CD4-positive, alpha-beta T cell treated with Interleukin-6 for 4 hours (primary cell): ENCODE measurements around the gene PCLO.

Experiments used
- DNase-seq: peaks from one replicate; pipeline ENCODE4 v3.0.0-alpha.2; 2020; ENCODE audit warnings: mixed read lengths

The PCLO gene, protein sequence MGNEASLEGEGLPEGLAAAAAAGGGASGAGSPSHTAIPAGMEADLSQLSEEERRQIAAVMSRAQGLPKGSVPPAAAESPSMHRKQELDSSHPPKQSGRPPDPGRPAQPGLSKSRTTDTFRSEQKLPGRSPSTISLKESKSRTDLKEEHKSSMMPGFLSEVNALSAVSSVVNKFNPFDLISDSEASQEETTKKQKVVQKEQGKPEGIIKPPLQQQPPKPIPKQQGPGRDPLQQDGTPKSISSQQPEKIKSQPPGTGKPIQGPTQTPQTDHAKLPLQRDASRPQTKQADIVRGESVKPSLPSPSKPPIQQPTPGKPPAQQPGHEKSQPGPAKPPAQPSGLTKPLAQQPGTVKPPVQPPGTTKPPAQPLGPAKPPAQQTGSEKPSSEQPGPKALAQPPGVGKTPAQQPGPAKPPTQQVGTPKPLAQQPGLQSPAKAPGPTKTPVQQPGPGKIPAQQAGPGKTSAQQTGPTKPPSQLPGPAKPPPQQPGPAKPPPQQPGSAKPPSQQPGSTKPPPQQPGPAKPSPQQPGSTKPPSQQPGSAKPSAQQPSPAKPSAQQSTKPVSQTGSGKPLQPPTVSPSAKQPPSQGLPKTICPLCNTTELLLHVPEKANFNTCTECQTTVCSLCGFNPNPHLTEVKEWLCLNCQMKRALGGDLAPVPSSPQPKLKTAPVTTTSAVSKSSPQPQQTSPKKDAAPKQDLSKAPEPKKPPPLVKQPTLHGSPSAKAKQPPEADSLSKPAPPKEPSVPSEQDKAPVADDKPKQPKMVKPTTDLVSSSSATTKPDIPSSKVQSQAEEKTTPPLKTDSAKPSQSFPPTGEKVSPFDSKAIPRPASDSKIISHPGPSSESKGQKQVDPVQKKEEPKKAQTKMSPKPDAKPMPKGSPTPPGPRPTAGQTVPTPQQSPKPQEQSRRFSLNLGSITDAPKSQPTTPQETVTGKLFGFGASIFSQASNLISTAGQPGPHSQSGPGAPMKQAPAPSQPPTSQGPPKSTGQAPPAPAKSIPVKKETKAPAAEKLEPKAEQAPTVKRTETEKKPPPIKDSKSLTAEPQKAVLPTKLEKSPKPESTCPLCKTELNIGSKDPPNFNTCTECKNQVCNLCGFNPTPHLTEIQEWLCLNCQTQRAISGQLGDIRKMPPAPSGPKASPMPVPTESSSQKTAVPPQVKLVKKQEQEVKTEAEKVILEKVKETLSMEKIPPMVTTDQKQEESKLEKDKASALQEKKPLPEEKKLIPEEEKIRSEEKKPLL (N-terminal part only)

DNA sequence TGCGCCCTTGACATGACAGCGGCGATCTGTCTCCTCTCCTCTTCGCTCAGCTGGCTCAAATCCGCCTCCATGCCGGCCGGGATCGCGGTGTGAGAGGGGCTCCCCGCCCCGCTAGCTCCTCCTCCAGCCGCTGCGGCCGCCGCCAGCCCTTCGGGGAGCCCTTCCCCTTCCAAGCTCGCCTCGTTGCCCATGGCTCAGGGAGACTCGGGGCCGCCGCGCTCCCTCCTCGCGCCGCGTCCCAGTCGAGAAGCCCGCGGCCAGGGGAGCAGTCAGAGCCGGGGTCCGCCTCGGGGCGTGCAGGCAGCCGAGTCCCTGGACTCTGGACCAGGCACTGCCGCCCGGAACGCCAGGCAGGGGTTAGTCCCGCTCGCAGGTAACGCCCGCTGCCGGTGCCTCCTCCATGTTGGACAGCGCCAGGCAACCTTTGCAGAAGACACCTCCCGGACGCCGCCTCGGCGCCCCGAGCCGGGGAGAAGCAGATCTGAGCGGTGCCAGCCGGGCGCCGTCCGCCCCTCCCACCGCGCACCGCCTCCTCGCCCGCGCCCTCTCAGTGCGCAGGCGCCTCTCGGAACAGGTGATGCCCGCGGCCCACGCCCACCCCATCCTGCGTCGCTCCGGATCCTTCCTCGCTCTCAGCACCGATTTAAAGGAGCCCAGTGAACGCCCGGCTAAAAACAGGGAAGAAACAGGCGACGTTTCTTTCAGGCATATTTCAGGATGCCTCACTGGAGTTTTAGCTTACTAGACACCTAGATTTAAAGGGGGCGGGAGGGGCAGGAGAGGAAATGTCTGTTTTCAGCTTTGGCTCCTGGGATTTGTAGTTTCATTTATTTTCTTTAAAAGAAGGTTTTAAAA lies at the start of gene PCLO:
Gene PCLO, minus strand, starts transcription at position 483 of the 855 bp plus-strand sequence. Its CDS starts 292 bp downstream, at position 191.
- peak; percentile 7 for DNase-seq

DNA sequence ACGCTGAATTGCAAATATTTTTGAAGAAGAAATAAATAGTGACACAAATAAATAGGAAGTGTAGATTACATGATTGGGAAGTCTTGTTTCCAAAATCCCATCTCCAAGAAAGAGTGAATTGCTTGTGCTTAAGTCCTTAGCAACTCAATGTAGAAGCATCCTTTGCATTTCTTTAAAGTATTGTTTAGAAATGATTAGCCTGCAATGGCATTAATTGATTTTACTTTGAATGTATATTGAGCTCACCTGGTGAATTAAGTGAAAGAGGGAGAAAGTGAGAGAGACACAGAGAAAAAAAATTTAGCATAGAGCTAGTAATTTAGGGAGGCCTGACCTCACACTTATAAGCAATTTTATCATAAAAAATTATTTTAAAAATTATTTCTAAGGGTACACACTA lies 49.0 kb upstream of the PCLO start:
- no peak for DNase-seq

DNA sequence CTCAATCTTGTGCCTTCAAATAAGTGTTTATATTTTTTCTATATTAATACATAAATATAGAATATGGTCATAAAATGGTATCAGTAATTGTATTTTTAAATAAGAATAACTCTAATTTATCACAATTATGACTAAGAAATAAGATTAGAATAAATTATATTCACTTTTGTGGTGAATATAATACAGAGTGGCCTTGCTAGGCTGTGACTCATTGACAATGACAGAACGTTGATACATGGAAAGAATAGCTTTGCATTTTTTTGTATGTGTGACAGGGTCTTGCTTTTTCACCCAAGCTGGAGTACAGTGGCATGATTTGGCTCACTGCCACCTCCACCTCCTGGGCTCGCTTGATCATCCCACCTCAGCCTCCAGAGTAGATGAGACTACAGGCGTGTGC lies 47.8 kb upstream of the PCLO start:
- DNase-seq = no peak

DNA sequence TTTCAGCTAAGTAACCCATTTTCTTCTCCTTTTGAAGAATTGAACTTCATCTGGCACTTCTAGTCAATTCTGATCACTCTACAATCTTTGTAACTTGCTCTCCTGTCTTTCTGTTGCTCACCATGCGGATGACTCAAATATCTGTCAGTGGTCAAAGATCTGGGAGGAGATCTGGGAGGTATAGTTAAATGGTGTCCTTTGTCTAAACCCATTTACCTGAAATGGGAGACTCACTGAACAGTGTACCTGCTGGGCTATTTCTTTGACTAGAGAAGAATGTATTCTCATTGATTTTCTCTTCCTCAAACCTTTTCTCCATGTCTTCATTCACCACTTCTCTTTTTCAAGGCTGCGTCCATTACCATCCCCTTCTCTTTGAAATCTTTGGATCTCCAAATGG lies 42.0 kb upstream of the PCLO start:
- no peak for DNase-seq

DNA sequence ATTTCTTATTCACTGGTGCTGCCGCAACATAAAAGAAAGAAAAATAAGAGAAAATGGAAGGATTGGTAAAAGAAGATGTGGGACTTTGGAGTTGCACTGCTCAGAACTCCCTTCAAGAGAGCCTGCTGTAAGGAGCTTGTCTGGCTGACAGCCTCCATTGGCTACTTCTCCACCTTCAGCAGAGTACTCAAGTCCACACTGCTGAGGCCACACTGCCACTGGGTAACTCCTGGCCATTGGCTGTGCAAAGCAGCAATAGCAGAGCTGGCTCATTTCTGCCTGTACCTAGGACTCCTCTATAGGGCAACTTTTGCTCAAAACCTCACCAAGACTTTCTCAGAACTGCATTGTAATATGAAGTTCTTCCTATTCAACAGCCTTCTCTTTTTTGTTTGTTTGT lies 38.7 kb upstream of the PCLO start:
- DNase-seq = no peak

DNA sequence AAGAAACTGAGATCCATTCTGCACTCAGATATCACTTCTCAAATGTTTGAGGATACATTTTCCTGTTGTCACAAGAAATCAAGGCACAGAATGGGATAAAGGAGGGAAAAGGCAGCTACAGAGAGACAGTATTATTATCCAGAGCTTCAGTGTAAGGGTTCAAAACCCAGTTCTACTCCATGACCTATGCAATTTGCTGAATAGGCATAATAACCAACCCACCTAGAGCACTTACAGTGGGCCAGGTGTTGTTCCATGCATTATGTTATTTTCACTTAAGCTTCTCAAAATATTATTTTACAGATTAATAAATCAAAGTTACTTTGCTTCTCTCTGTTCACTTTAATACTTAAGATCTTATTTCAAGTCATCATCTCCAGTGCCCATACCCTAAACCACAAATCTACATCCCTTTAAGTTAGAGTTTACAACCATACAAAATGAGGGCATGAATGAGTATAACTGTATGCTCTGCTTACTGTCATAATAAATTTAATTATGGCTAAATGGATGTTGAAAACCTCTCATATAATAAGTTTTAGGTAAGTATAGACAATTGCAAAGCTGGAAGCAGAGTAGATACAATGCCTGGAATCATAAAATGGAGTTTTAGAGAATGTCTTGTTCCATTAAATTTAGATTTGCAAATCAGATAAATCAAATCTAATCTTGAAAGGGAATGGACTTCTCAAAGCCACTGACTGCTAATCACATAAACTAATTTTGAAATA lies 28.1 kb upstream of the PCLO start:
- DNase-seq = no peak

DNA sequence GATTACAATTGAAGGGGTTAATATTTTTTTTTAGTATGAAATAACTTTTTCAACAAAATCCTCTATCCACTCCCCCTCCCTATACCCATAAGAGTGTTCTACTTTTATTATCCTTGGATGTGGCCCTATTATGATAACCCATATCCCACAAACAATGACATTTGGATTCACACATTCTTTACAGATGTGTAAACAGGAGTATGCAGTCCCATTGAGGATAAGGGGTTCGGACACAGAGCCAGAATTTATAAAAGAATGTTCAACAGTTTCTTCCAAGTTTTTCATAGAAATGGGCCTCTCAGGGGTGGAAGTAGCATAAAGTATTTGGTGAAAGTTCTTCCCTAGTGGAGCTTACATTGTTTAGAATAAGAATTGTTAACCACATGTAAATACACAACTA lies 16.1 kb upstream of the PCLO start:
- no peak for DNase-seq

DNA sequence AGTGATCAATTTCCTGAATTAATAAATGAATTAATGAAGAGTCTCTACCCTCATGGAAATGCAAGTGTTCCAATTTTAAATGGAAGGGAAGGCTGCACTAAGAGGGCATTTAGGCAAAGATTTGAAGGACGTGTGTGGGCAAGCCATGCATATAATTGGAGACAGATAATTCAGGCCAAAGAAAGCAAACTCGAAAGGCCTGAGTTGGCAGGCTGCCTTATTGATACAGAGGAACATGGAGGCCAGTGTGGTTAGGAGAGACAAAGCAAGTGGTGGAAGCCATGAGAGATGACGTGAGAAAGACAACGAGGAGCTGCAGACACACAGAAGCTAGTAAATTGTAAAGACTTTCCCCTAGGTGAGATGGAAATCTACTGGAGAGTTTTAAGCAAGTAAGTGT lies 15.4 kb upstream of the PCLO start:
- DNase-seq = no peak

DNA sequence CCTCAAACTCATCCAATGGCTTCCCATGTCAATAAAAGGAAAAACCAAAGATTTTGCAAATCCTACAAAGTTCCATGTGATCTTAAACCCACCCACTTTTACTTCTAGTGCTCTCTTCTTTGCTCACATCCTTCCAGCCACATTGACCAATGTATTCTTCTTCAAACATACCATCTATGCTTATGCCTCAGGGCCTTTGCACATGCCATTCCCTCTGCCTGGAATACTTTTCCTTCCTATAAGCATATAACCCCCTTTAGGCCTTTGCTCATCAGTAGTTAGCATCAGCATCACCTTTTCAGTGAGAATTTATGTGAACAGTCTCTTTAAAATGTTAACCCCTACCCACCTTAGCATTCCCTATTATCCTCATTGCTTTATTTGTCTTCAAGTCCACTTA lies 11.0 kb upstream of the PCLO start:
- DNase-seq = no peak

DNA sequence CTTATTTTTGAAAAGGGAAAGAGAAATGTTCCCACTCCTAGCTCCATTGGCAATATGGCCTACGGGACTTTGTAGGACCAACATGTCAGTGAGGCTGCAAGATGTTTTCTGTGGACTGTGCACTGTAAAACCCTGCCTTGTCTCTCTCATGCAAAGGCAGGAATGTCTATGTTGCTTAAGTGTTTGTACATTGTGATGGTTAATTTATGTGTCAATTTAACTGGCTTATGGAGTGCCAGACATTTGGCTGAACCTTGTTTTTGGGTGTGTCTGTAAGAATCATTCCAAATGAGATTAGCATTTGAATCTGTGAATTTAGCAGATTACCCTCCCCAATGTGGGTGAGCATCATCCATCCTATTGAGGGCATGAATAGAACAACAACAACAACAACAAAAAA lies 4.1 kb upstream of the PCLO start:
- DNase-seq = no peak

DNA sequence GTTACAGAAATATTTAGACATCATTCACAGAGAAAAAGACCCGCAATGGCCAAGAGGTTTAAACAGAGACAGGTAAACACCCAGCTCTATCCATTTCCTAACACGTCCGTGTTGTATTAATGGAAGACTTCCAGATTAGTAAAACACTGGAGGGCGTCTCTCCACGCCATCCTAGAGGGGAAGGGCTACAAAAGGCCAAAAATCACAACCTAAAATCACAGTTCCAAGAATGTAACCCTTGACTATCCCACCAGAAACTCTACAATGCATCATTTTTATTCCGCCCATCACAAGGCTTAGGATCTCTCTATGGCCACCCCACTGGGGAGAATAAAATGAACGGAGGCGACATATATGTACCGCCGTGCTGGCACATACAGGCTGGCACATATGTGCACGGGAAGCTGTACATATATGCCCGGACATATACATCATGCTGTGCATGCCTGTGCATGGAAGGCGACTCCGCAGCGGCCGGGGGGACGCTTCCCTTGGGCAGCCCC lies 734 bp downstream of the PCLO start:
- no peak for DNase-seq

DNA sequence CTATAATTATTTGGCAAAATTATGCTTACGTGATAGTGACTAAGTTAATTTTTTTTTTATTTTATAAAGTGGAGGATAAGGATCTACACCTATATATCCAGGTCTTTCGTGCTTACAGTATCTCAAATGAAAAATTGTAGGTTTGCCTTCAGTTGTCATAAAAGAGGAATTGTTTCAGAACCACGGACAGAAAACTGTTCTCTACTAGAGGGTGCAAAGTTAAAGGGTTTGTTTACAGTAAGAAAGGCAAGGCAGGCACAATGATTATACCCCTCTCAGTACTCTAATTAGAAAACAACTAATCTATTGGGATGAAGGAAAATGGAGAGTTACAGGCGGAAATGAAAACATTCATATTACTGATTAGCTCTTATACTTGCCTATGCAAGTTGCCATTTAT lies 1.5 kb downstream of the PCLO start:
- no peak for DNase-seq

DNA sequence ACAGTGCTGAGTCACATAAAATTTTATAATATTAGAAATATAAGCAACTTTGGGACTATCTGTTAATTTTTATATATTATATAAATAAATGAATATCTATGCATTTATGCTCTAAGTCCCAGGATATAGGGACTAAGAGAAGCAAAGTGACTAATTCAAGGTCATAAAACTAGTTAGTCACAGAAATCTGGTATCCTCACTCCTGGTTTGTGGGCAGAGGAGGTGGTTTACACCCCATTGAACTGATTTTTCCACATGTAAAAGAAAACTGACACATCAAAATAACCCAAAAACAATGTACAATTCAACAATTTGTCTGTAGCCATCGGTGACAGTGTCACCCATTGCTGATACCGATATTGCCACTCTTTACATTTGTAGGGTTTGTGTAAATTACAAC lies 3.0 kb downstream of the PCLO start:
- no peak for DNase-seq

DNA sequence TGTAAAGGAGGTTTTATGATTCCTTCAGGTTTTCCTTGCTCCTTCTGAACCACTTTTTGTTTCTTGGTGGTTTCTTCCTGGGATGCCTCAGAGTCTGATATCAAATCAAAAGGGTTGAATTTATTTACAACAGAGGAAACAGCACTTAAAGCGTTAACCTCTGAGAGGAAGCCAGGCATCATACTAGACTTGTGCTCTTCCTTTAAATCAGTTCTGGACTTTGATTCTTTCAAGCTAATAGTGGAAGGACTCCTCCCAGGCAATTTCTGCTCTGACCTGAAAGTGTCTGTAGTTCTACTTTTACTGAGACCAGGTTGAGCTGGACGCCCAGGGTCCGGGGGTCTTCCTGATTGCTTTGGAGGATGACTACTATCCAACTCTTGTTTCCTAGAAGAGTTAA lies 6.7 kb downstream of the PCLO start:
- no peak for DNase-seq

DNA sequence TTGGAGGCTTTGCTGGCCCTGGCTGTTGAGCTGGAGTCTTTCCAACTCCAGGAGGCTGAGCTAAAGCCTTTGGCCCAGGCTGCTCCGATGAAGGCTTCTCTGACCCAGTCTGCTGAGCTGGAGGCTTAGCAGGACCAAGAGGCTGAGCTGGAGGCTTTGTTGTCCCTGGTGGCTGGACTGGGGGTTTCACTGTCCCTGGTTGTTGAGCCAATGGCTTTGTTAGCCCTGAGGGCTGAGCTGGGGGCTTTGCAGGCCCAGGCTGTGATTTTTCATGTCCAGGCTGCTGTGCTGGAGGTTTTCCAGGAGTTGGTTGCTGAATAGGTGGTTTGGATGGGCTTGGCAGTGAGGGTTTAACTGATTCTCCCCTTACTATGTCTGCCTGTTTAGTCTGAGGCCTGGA lies 7.3 kb downstream of the PCLO start:
- DNase-seq = no peak

DNA sequence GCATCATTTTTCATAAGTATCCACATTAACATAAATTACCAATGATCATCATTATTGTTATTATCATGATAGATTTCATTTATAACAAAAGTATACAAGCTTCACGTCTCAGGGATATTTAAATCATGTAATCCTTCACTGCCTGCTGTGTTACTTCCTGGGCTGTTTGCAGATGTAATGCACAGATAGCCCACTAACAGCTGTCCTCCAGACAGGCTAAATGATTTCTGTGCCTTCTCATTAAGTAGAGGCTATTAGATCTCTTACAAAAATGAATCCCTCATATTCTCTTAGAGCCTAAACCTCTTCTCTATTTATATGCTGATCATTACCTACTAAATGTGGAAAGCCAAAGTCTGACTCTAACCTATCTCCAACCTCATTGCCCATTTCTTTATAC lies 9.3 kb downstream of the PCLO start:
- no peak for DNase-seq

DNA sequence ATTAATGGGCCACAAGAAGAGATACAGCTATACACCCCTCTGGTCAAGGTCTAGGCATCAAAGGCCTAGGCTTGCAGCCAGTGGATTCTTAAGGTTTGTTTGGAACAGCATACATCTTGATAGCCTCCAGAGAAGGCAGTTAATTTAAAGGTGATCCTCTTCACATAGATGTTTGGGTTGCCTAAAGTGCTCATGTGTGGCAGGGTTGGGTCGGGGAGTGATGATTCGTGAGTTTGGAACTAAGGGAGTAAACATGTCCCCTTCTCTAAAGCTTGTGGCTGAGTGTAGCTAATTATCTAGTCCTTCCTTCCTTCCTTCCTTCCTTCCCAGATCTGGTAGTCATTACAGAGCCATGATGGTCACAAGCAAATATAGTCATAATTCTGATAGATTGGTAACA lies 12.4 kb downstream of the PCLO start:
- no peak for DNase-seq

DNA sequence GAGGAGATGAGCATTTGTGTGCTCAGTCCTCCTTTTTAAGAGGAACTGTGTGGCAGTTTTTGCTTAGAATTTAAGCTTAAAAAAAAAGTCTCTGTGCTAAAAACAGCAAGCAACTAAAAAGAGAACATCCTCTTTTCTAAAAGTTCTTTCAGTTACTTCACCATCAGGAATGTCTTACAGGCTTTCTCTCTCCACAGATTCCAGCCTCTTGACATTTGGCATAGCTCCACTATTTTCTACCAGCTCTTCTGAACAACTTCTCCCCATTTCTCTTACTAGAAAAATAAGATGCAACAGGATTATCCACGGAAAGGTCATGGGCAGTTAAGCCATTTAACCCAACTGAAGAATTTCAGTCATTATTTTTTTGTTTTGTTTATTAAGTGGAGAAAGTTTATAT lies 13.2 kb downstream of the PCLO start:
- DNase-seq = no peak

DNA sequence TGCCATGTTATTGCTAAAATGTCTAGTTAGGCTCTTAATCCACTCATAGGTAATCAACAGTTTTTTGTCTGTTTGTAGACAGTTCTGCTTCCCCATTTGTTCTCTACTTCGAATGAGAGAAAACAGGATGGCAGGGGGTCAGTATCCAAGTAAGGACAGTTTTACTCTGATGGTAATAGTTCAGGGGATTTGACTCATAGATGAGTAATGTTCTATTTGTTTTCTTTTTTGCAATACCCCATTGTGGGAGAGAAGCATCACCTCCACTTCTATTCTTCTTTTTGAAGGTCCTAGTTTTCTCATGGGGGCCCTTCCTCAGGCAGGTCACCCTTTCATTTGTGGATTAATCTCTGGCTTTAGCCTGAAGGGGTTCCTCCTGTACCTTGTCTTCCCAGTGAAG lies 13.9 kb downstream of the PCLO start:
- no peak for DNase-seq

DNA sequence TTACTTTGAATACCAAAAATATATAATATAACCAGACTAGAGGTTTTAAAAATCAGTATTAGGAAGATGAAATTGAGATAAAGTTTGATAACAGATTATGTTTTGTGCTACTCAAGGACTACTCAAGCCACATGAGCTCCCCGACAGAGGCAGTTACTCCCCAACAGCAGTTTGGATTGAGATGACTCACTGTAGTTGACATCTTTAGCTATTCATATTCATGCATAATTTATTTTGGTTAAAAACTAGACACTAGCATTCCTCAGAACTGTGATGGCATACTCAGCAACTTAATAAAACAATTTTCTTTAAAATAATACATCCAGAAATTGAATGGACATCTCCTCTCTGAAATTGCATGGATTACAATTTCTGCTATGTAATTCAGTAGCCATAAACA lies 19.6 kb downstream of the PCLO start:
- DNase-seq = no peak

DNA sequence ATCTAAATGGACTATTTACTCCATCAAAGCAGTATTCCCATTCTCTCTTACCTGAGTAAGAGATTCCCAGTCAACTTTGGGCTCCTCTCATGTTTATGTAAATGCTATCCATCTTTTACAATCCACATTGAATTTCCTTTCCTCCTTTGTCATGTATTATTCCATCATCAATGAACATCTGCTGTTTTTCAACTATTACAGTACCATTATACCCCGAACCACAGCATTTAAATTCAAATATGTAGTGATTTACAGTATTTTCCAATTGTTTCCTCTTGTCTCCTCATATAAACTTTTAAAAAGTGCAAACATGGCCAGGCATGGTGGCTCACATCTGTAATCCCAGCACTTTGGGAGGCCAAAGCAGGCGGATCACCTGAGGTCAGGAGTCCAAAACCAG lies 20.3 kb downstream of the PCLO start:
- no peak for DNase-seq

DNA sequence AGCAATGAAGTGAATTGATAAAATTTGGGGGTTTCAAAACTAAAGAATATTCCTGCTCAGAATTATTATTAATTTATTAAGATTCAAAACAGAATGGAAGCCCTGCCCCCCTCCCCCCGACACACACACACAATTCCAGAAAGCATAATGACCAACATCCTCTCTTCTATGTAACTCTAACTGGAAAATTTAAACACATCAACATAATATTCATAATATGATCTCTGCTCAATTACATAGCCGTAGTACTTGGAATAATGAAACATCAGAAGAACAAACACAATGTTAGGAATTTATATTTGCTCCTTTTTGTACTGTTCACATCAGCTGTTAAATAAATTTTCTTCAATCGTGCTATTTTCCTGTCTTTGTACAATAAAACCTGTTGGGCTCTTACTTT lies 20.8 kb downstream of the PCLO start:
- no peak for DNase-seq
